ENCODE results near the gene SYNPO2L.

GRCh38 chr10:73650537-73651331, 5.1 kb downstream of the SYNPO2L start:
- no peak for TF ChIP-seq CTCF (IDR thresholded peaks at IDR 0.05)
- no peak for TF ChIP-seq EZH2 (IDR thresholded peaks at IDR 0.05; ENCODE audit: borderline replicate concordance, insufficient read depth, low read depth, low read length, poor library complexity, severe bottlenecking)
